Ascending aorta (tissue), 2 donors: ENCODE results near the gene TLNRD1. TPM values are rescaled to one million over a fixed set of nuclear protein-coding genes. Genes with fewer than 3 reads are reported as not detected.

Experiments
- DNase-seq, 2 donors: peaks; one replicate each; pipeline ENCODE4 v3.0.0-alpha.2; 2019; ENCODE audit warnings: low spot score in 2 of 2
- H3K27ac ChIP-seq, 2 donors: fragments of 200-600 bp; sonication (generic); one replicate each; pipeline ENCODE4 v1.5.1; 2016 to 2017; ENCODE audit warnings: mild to moderate bottlenecking in 1 of 2
- H3K27me3 ChIP-seq: fragments of 200-600 bp; sonication (generic); one replicate; pipeline ENCODE4 v1.5.1; 2017
- H3K36me3 ChIP-seq, 2 donors: fragments of 200-600 bp; sonication (generic); one replicate each; pipeline ENCODE4 v1.5.1; 2016
- H3K4me1 ChIP-seq, 2 donors: fragments of 200-600 bp; sonication (generic); one replicate each; pipeline ENCODE4 v1.5.1; 2016 to 2017; ENCODE audit warnings: mild to moderate bottlenecking in 1 of 2
- H3K4me3 ChIP-seq, 2 donors: fragments of 200-600 bp; sonication (generic); one replicate each; pipeline ENCODE4 v1.5.1; 2016 to 2017; ENCODE audit warnings: mild to moderate bottlenecking in 1 of 2
- H3K9me3 ChIP-seq, 2 donors: fragments of 200-600 bp; sonication (generic); one replicate each; pipeline ENCODE4 v1.5.1; 2016
- CTCF ChIP-seq, 3 experiments: fragments of 200-600 bp in 2 of 3; fragments of 450-650 bp in 1 of 3; sonication (generic) in 2 of 3; IDR thresholded peaks; one replicate each; pipeline ENCODE4 v1.5.1; 2016 to 2019; ENCODE audit warnings: antibody characterized with exemption in 3 of 3, mild to moderate bottlenecking in 1 of 3, moderate library complexity in 1 of 3
- intact Hi-C: fragments of 100-400 bp; cut with DNase I; formaldehyde crosslinking; loops from one replicate; pipeline ENCODE4 v1.15.1; 2023
- total RNA-seq: library from RNA; depleted of rRNA; stranded (reverse); fragments of >200 nt; gene quantifications from one replicate; pipeline ENCODE4 v1.1.0, GENCODE V29; 2016

Gene TLNRD1
- total RNA-seq, 1 donor from 2014 or later, result 59.3 TPM

DNA sequence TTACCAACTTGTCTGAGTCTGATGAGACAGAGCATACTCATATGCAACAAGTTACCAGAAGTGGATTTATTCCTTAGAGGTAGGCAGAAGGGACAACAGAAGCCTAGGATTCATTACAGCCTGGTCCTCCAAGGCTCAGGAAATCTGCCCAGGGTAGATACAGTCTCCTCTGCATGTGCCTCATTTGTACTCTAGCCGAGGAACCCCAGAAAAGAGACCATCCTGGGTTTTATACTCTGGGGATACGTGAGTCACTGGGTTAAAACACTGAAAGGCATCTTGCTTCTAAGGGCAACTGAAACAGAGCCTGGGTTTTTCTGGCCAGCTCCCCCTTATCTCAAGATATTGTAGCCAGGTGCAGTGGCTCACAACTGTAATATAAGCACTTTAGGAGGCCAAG, 45.6 kb downstream of the TLNRD1 start:
- no peak for TF ChIP-seq CTCF (IDR thresholded peaks at IDR 0.05)
- no peak overlapping the region for H3K27ac ChIP-seq
- intact Hi-C loops, result no loop called here
- no peaks in the 10 kb centered on the region for H3K9me3 ChIP-seq
- H3K27me3 ChIP-seq, result no peaks in the 10 kb centered on the region
- no peak for DNase-seq
- no peaks in the 10 kb centered on the region for H3K4me1 ChIP-seq
- no peak overlapping the region for H3K4me3 ChIP-seq
- H3K36me3 ChIP-seq, result no peaks in the 10 kb centered on the region

GRCh38 chr15:81047928-81048327, 47.2 kb downstream of the TLNRD1 start:
- H3K27ac ChIP-seq, result no peak overlapping the region
- H3K36me3 ChIP-seq, result no peaks in the 10 kb centered on the region
- H3K4me1 ChIP-seq, result no peaks in the 10 kb centered on the region
- no peak for TF ChIP-seq CTCF (IDR thresholded peaks at IDR 0.05)
- no peaks in the 10 kb centered on the region for H3K9me3 ChIP-seq
- H3K4me3 ChIP-seq, result no peak overlapping the region
- intact Hi-C loops, result no loop called here
- H3K27me3 ChIP-seq, result no peaks in the 10 kb centered on the region
- DNase-seq, result no peak

DNA sequence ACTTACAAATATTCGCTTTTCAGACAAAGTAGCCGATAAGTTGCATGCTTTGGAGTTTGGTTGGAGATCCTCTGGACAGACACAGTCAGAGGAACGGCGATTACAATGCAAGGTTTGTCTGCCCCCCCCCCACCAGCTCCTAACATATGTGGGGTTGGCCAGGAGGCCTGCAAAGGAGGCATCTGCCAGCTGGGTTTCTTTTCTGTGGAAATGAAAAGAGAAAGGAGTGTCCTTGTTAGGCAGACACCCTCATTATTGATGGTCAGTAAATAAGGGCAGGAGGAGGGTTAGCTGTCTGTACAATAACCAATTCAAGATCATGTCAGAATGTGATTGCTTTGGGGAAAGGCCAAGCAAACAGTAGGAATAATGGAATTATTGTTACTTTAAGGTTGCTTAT, 49.1 kb downstream of the TLNRD1 start:
- Histone ChIP-seq H3K36me3 (no peaks in the 10 kb centered on the region), H3K4me1 (no peaks in the 10 kb centered on the region), H3K4me3 (no peak overlapping the region), H3K27me3 (no peaks in the 10 kb centered on the region), H3K9me3 (no peaks in the 10 kb centered on the region), H3K27ac (no peak overlapping the region)
- DNase-seq, result no peak
- TF ChIP-seq CTCF (IDR thresholded peaks at IDR 0.05), result no peak
- intact Hi-C loops, result no loop called here

- no peaks in the 10 kb centered on the region for H3K4me1 ChIP-seq
- intact Hi-C loops, result no loop called here
- no peaks in the 10 kb centered on the region for H3K9me3 ChIP-seq
- H3K27ac ChIP-seq, result no peak overlapping the region
- H3K36me3 ChIP-seq, result no peaks in the 10 kb centered on the region
- H3K27me3 ChIP-seq, result no peaks in the 10 kb centered on the region
- TF ChIP-seq CTCF (IDR thresholded peaks at IDR 0.05), result no peak
- DNase-seq, result no peak
- no peak overlapping the region for H3K4me3 ChIP-seq
These were observed 49.5 kb downstream of the TLNRD1 start for GRCh38 chr15:81050259-81050658.

DNA sequence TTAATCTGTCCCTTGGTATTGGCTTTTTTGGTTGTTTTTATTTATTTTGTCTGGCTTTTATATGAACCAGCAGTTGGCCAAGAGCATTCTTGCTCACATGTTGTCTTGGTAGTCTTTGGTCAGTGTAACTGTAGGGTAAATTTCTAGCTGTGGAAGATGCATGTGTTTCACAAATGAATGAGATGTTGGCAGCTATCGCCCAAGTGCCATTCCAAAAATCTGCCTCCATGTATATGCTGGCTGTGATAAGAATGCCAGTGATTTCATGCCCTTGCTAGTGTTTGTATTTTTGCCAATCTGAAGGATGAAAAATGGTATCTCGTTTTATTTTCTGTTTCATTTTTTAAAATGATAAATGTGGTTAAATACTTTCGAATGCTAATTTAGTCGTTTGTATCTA, 50.1 kb downstream of the TLNRD1 start:
- Histone ChIP-seq H3K27ac (no peak overlapping the region), H3K4me3 (no peak overlapping the region), H3K27me3 (no peaks in the 10 kb centered on the region), H3K36me3 (no peaks in the 10 kb centered on the region), H3K9me3 (no peaks in the 10 kb centered on the region), H3K4me1 (no peaks in the 10 kb centered on the region)
- intact Hi-C loops, result no loop called here
- DNase-seq, result no peak
- no peak for TF ChIP-seq CTCF (IDR thresholded peaks at IDR 0.05)

DNA sequence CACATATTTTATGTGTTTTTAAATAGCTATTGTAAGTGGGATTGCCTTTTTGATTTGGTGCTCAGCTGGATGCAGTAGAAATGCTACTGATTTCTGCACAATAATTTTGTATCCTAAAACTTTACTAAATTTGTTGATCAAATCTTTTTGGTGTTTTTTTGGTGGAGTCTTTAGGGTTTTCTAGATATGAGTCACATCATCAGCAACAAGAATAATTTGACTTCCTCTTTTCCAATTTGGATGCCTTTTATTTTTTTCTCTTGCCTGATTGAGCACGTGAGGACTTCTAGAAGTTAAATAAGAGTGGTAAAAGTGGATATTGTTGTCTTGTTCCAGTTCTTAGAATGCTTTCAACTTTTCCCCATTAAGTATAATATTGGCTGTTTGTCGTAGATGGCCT, 51.3 kb downstream of the TLNRD1 start:
- no peak for TF ChIP-seq CTCF (IDR thresholded peaks at IDR 0.05)
- Histone ChIP-seq H3K9me3 (no peaks in the 10 kb centered on the region), H3K27ac (no peak overlapping the region), H3K4me1 (no peaks in the 10 kb centered on the region), H3K4me3 (no peak overlapping the region), H3K27me3 (no peaks in the 10 kb centered on the region), H3K36me3 (no peaks in the 10 kb centered on the region)
- no peak for DNase-seq
- intact Hi-C loops, result no loop called here
